ENCODE data around the gene DUSP15. TPM values are rescaled to one million over a fixed set of nuclear protein-coding genes. Genes with fewer than 3 reads are reported as not detected.
A peak's percentile ranks its signal among the peaks of the same experiment; 100 is the strongest.

Gene DUSP15
- total and polyA plus RNA-seq, 9 of the 15 experiments (the other 6 are each of a cell fraction or from before 2014, with no cell fraction given), result 0.34 TPM; not detected in 8

DNA sequence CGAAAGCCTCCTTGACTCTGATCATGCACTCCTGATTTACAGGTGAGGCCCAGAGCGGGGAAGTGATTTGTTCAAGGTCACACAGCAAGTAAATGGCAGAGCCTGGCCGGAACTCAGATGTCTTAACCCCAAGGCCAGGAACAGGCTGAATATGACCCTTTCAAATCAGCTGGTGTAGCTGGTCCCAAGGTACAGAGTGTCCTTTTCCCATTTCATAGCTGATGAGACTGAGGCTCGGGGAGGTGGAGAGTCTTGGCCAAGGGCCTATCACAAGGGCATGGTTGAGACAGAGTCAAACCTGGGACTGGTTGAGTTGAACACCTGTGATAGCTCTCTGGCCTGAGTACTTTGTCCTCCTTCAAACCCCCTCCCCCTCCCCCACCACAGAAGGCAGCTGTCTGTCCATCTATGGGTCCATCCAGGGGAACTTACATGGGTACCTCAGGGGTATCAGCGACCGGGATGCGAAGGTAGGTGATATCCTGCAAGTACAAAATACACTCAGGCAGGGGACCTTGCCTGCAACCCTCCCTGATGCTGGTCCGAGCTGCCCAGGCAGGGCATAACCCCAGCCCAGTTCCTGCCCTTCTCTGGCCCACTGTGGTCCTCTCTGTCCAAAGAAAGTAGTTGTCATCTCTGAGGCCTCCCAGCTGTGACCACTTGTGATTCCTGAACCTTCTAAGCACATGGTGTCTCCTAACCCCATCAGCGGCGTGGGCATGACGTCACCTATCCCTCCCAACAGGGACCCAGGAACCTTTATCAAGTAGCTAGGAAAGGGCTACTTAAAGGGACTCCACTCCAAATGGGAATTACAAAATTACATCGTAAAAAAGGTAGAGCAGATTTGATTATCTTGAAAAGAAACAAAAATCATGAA is 5.6 kb downstream of the DUSP15 start:
- no TSS peak for BruUV-seq (replicated peaks)
- TF ChIP-seq PURB (CRISPR knock-in tag; IDR thresholded peaks at IDR 0.05; ENCODE audit: low read depth) (no peak), ATF1 (CRISPR knock-in tag; IDR thresholded peaks at IDR 0.05) (no peak), ATF1 (tag; IDR thresholded peaks at IDR 0.05) (peak; percentile 74), KDM1A (IDR thresholded peaks at IDR 0.05) (peak in 1 of 2 experiments; percentile 79; a peak in 2 of 4 replicates), ZNF140 (CRISPR knock-in tag; IDR thresholded peaks at IDR 0.05) (no peak), ZNF212 (CRISPR knock-in tag; IDR thresholded peaks at IDR 0.05) (no peak), PRMT5 (CRISPR knock-in tag; IDR thresholded peaks at IDR 0.05) (no peak), ZNF77 (CRISPR knock-in tag; IDR thresholded peaks at IDR 0.05) (no peak)
- TF ChIP-seq, protein P1, sequence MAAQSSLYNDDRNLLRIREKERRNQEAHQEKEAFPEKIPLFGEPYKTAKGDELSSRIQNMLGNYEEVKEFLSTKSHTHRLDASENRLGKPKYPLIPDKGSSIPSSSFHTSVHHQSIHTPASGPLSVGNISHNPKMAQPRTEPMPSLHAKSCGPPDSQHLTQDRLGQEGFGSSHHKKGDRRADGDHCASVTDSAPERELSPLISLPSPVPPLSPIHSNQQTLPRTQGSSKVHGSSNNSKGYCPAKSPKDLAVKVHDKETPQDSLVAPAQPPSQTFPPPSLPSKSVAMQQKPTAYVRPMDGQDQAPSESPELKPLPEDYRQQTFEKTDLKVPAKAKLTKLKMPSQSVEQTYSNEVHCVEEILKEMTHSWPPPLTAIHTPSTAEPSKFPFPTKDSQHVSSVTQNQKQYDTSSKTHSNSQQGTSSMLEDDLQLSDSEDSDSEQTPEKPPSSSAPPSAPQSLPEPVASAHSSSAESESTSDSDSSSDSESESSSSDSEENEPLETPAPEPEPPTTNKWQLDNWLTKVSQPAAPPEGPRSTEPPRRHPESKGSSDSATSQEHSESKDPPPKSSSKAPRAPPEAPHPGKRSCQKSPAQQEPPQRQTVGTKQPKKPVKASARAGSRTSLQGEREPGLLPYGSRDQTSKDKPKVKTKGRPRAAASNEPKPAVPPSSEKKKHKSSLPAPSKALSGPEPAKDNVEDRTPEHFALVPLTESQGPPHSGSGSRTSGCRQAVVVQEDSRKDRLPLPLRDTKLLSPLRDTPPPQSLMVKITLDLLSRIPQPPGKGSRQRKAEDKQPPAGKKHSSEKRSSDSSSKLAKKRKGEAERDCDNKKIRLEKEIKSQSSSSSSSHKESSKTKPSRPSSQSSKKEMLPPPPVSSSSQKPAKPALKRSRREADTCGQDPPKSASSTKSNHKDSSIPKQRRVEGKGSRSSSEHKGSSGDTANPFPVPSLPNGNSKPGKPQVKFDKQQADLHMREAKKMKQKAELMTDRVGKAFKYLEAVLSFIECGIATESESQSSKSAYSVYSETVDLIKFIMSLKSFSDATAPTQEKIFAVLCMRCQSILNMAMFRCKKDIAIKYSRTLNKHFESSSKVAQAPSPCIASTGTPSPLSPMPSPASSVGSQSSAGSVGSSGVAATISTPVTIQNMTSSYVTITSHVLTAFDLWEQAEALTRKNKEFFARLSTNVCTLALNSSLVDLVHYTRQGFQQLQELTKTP (IDR thresholded peaks at IDR 0.05; ENCODE audit: low read depth in 1 of 2, partially characterized antibody in 2 of 2), result peak in 1 of 2 experiments; percentile 29
- TF ChIP-seq, protein P2, sequence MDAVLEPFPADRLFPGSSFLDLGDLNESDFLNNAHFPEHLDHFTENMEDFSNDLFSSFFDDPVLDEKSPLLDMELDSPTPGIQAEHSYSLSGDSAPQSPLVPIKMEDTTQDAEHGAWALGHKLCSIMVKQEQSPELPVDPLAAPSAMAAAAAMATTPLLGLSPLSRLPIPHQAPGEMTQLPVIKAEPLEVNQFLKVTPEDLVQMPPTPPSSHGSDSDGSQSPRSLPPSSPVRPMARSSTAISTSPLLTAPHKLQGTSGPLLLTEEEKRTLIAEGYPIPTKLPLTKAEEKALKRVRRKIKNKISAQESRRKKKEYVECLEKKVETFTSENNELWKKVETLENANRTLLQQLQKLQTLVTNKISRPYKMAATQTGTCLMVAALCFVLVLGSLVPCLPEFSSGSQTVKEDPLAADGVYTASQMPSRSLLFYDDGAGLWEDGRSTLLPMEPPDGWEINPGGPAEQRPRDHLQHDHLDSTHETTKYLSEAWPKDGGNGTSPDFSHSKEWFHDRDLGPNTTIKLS (IDR thresholded peaks at IDR 0.05; ENCODE audit: borderline replicate concordance, low read depth), result no peak
- TF ChIP-seq, protein P3, sequence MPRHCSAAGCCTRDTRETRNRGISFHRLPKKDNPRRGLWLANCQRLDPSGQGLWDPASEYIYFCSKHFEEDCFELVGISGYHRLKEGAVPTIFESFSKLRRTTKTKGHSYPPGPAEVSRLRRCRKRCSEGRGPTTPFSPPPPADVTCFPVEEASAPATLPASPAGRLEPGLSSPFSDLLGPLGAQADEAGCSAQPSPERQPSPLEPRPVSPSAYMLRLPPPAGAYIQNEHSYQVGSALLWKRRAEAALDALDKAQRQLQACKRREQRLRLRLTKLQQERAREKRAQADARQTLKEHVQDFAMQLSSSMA (CRISPR knock-in tag; IDR thresholded peaks at IDR 0.05), result no peak
- TF ChIP-seq, protein P4, sequence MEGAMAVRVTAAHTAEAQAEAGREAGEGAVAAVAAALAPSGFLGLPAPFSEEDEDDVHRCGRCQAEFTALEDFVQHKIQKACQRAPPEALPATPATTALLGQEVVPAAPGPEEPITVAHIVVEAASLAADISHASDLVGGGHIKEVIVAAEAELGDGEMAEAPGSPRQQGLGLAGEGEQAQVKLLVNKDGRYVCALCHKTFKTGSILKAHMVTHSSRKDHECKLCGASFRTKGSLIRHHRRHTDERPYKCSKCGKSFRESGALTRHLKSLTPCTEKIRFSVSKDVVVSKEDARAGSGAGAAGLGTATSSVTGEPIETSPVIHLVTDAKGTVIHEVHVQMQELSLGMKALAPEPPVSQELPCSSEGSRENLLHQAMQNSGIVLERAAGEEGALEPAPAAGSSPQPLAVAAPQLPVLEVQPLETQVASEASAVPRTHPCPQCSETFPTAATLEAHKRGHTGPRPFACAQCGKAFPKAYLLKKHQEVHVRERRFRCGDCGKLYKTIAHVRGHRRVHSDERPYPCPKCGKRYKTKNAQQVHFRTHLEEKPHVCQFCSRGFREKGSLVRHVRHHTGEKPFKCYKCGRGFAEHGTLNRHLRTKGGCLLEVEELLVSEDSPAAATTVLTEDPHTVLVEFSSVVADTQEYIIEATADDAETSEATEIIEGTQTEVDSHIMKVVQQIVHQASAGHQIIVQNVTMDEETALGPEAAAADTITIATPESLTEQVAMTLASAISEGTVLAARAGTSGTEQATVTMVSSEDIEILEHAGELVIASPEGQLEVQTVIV (CRISPR knock-in tag; IDR thresholded peaks at IDR 0.05; ENCODE audit: borderline replicate concordance), result no peak

More for the DNA sequence above, 5.6 kb downstream of the DUSP15 start:
- ATAC-seq, result no peak
- H3K79me2 ChIP-seq (ENCODE audit: control insufficient read depth, insufficient read depth, low read length), result no peaks in the 10 kb centered on the region
- 5% methylated on average over 12 of the region's 12 CpGs for WGBS (ENCODE audit: insufficient coverage, low coverage, missing lambda C conversion rate)
- in situ Hi-C loops (cut with MboI) (loop anchor here (5.0 kb wide), 1 partner anchor 88 kb away; the partner anchor contains the start of gene PDRG1), intact Hi-C loops (cut with micrococcal nuclease) (no loop called here)
- no peak overlapping the region for H3K4me2 ChIP-seq (ENCODE audit: insufficient read depth, low read length)
- no peaks in the 10 kb centered on the region for H3K36me3 ChIP-seq (ENCODE audit: control insufficient read depth, insufficient read depth, low read length)
- H3K4me3 ChIP-seq, result no peak overlapping the region
- FAIRE-seq, result no peak
- ChIA-PET CTCF (ENCODE audit: low intra/inter-chr PET ratio) (interaction anchor here (0.6 kb wide), 1 partner anchor 348 kb away, joined by 3 read pairs; no protein-coding TSS in a partner anchor), POLR2A (interaction anchor here (0.6 to 0.8 kb wide), 5 partner anchors 11 to 229 kb away, joined by 3 read pairs; no protein-coding TSS in a partner anchor)
- H2AFZ ChIP-seq (ENCODE audit: low read depth, low read length), result no peak overlapping the region
- peaks cover 0 to 19% of the 10 kb centered on the region in 2 experiments; a peak in 3 of 5 replicates for H3K4me1 ChIP-seq (replicated peaks in 1 of 2; ENCODE audit: control insufficient read depth in 2 of 2, insufficient read depth in 2 of 2, low read length in 2 of 2)
- peaks cover 32 to 67% of the 10 kb centered on the region in 2 experiments for H3K27me3 ChIP-seq (ENCODE audit: control insufficient read depth in 2 of 2, insufficient read depth in 2 of 2, low read length in 2 of 2)
- H3K9me1 ChIP-seq (ENCODE audit: control insufficient read depth, insufficient read depth, low read length), result peaks cover 2% of the 10 kb centered on the region
- DNase-seq (ENCODE audit: extremely low read depth in 1 of 4, low spot score in 3 of 4), result peak in 1 of 4 experiments; percentile 27
- H3K27ac ChIP-seq (ENCODE audit: extremely low read depth, low read depth, low read length), result no peak overlapping the region
- H3K9ac ChIP-seq (ENCODE audit: insufficient read depth in 1 of 2, low read depth in 2 of 2, low read length in 2 of 2), result peak overlapping the region in 1 of 2 experiments; percentile 5; a peak in 1 of 4 replicates
- no peaks in the 10 kb centered on the region for H3K9me3 ChIP-seq (replicated peaks; ENCODE audit: control insufficient read depth, insufficient read depth, low read depth, low read length)
- peaks cover 15% of the 10 kb centered on the region for H4K20me1 ChIP-seq (replicated peaks; ENCODE audit: control insufficient read depth, insufficient read depth, low read length)
